Activated CD4-positive, alpha-beta memory T cell treated with anti-CD3 and anti-CD28 coated beads for 36 hours (primary cell): Measurements from ENCODE around the gene ACBD3. TPM values are rescaled to one million over a fixed set of nuclear protein-coding genes. Genes with fewer than 3 reads are reported as not detected.

Experiments
- CTCF ChIA-PET: fragments of 350-600 bp; sonication (Branson Sonifier 250); formaldehyde crosslinking; loops from one replicate; lab custom pipeline; 2021; ENCODE audit warnings: antibody characterized with exemption, inconsistent platforms; lab: Charles Lee
- POLR2A ChIA-PET: fragments of 350-600 bp; sonication (Branson Sonifier 250); formaldehyde crosslinking; loops from one replicate; lab custom pipeline; 2021; ENCODE audit warnings: antibody characterized with exemption; lab: Charles Lee
- DNase-seq: peaks from one replicate; pipeline ENCODE4 v3.0.0-alpha.2; 2020
- H3K27ac Mint-ChIP-seq: one replicate; pipeline ENCODE4 v1.8.0; 2021; ENCODE audit warnings: mixed read lengths
- H3K27me3 Mint-ChIP-seq: one replicate; pipeline ENCODE4 v1.8.0; 2021; ENCODE audit warnings: mixed read lengths
- H3K36me3 Mint-ChIP-seq: one replicate; pipeline ENCODE4 v1.8.0; 2021; ENCODE audit warnings: mixed read lengths
- H3K4me1 Mint-ChIP-seq: one replicate; pipeline ENCODE4 v1.8.0; 2021; ENCODE audit warnings: low read depth, mixed read lengths
- H3K4me3 Mint-ChIP-seq: one replicate; pipeline ENCODE4 v1.8.0; 2021; ENCODE audit warnings: mild to moderate bottlenecking, mixed read lengths
- H3K9me3 Mint-ChIP-seq: one replicate; pipeline ENCODE4 v1.8.0; 2021; ENCODE audit warnings: mixed read lengths
- intact Hi-C: fragments of 100-400 bp; cut with micrococcal nuclease; formaldehyde crosslinking; loops from one replicate; pipeline ENCODE4 v1.15.1; 2023
- total RNA-seq, 2 experiments: library from RNA; stranded (reverse); gene quantifications; one replicate each; pipeline ENCODE4 v1.2.3, GENCODE V29; 2021

ACBD3 gene
- total RNA-seq, 2 experiments from 2014 or later = 18.7 to 20.7 TPM

GRCh38 chr1:226195144-226195543 is 8.6 kb upstream of the ACBD3 start:
- no peak for DNase-seq
- ChIA-PET CTCF (interaction anchor here (0.7 to 11.5 kb wide), 2 partner anchors 69 to 138 kb away, joined by 3 to 259 read pairs; no protein-coding TSS in a partner anchor), POLR2A (no interaction called here)
- Mint-ChIP-seq H3K4me3 (no peak overlapping the region), H3K36me3 (no peaks in the 10 kb centered on the region), H3K4me1 (peaks cover 2% of the 10 kb centered on the region), H3K27ac (no peak overlapping the region), H3K27me3 (peaks cover 3% of the 10 kb centered on the region), H3K9me3 (no peaks in the 10 kb centered on the region)
- intact Hi-C loops = loop anchor here (5.0 kb wide), 1 partner anchor 233 kb away; no protein-coding TSS in a partner anchor

DNA sequence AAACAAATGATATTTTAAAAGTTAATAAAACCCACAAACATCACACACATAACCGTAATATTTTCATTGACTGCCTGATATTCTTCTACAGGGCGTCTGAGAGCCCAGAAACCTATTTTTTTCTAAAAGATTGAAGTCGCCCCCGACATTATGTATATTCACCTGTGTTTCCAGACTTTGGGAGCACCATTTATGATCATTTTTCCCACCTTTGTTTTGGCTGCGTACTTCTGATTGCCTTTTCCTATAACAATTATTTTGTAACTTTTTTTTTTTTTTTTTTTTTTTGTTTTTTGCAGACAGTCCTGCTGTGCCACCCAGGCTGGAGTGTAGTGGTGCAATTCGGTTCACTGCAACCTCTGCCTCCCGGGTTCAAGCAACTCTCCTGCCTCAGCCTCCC is 839 bp upstream of the ACBD3 start:
- POLR2A ChIA-PET = interaction anchor here (1.0 kb wide), 2 partner anchors 122 to 221 kb away, joined by 3 read pairs; partner anchors contain the start of genes LIN9 and PARP1
- intact Hi-C loops = loop anchor here (2.0 to 10.0 kb wide), 4 partner anchors 145 to 721 kb away; partner anchors contain the start of genes PARP1 and SDE2

GRCh38 chr1:226187019-226187322 is 430 bp upstream of the ACBD3 start:
- Mint-ChIP-seq H3K9me3 (no peaks in the 10 kb centered on the region), H3K36me3 (peaks cover 12% of the 10 kb centered on the region), H3K27me3 (no peaks in the 10 kb centered on the region), H3K4me3 (peak overlapping the region; percentile 90), H3K4me1 (peaks cover 29% of the 10 kb centered on the region), H3K27ac (peak overlapping the region; percentile 91)
- CTCF ChIA-PET = interaction anchor here (1.1 kb wide), 1 partner anchor 61 kb away, joined by 3 read pairs; no protein-coding TSS in a partner anchor
- POLR2A ChIA-PET = interaction anchor here (1.0 kb wide), 2 partner anchors 122 to 221 kb away, joined by 3 read pairs; partner anchors contain the start of genes LIN9 and PARP1
- intact Hi-C loops = loop anchor here (2.0 to 10.0 kb wide), 4 partner anchors 145 to 720 kb away; partner anchors contain the start of genes PARP1 and SDE2
- DNase-seq = no peak

More for the DNA sequence above, 839 bp upstream of the ACBD3 start:
- Mint-ChIP-seq H3K9me3 (no peaks in the 10 kb centered on the region), H3K4me1 (peaks cover 26% of the 10 kb centered on the region), H3K36me3 (peaks cover 9% of the 10 kb centered on the region), H3K4me3 (peak overlapping the region; percentile 90), H3K27me3 (no peaks in the 10 kb centered on the region), H3K27ac (peak overlapping the region; percentile 91)
- no peak for DNase-seq
- CTCF ChIA-PET = interaction anchor here (1.1 kb wide), 1 partner anchor 62 kb away, joined by 3 read pairs; no protein-coding TSS in a partner anchor

DNA sequence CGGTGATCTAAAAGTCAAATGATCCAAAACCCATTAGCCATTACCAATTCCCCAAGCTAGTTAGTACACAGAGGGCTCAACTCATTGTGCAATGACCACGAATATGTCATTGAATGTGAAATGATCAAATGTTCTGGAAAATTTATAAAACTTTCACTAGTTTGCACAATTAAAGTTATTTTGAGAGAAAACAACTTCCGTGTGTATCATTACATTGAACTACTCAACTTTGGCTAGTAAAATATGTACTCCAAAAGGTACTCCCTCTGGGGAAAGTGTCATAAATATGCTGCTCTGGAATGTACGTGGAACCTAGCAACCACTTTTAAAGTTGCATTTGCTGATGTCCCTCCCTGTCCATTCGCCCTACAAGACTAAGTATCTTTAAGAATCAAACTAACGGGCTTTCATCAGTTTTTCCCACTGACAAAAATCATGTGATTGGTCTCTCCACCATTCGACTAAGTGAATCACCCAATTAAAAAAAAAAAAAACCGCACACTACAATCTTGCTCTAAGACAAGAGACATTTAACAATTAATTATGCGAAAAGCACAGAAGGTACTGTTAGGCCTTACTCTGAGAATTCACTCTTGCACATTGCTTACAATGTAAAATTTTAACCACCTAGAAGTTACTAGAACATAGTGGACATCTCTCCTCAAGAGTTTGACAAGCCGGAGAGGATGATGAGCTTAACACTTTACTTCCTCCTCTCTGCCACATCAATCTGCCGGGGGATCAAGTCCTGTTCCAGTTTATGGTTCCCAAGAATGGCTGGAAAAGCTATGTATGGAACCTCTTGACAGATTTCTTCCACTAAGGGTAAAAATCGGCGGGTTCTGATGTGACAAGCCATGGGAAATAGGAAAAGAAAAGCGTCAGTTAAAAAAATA is 1.2 kb downstream of the ACBD3 start:
- peaks cover 14% of the 10 kb centered on the region for H3K36me3 Mint-ChIP-seq
- POLR2A ChIA-PET = interaction anchor here (1.3 kb wide), 1 partner anchor 123 kb away, joined by 4 read pairs; the partner anchor contains the start of gene H3-3A

GRCh38 chr1:226181996-226182714 is 4.4 kb downstream of the ACBD3 start:
- H3K4me1 Mint-ChIP-seq = peaks cover 60% of the 10 kb centered on the region
- H3K4me3 Mint-ChIP-seq = no peak overlapping the region
- ChIA-PET CTCF (interaction anchor here (0.6 to 3.1 kb wide), 3 partner anchors 14 to 57 kb away, joined by 3 to 16 read pairs (median 3); no protein-coding TSS in a partner anchor), POLR2A (no interaction called here)
- H3K27ac Mint-ChIP-seq = no peak overlapping the region
- H3K27me3 Mint-ChIP-seq = no peaks in the 10 kb centered on the region
- DNase-seq = no peak
- peaks cover 23% of the 10 kb centered on the region for H3K36me3 Mint-ChIP-seq
- no peaks in the 10 kb centered on the region for H3K9me3 Mint-ChIP-seq
- intact Hi-C loops = loop anchor here (10.0 kb wide), 1 partner anchor 223 kb away; the partner anchor contains the start of gene PARP1

More for the DNA sequence above, 1.2 kb downstream of the ACBD3 start:
- intact Hi-C loops = loop anchor here (1.0 to 10.0 kb wide), 6 partner anchors 61 to 719 kb away; partner anchors contain the start of genes PARP1 and SDE2
- H3K9me3 Mint-ChIP-seq = no peaks in the 10 kb centered on the region
- peak overlapping the region; percentile 81 for H3K27ac Mint-ChIP-seq
- H3K27me3 Mint-ChIP-seq = no peaks in the 10 kb centered on the region
- H3K4me1 Mint-ChIP-seq = peaks cover 41% of the 10 kb centered on the region
- CTCF ChIA-PET = interaction anchor here (0.6 to 2.5 kb wide), 4 partner anchors 12 to 148 kb away, joined by 3 to 19 read pairs (median 10); no protein-coding TSS in a partner anchor
- H3K4me3 Mint-ChIP-seq = peak overlapping the region; percentile 93
- DNase-seq = no peak

- peaks cover 48% of the 10 kb centered on the region for H3K4me1 Mint-ChIP-seq
- POLR2A ChIA-PET = no interaction called here
- no peaks in the 10 kb centered on the region for H3K27me3 Mint-ChIP-seq
Observed at GRCh38 chr1:226176870-226177269, 9.7 kb downstream of the ACBD3 start.

GRCh38 chr1:226172589-226172988 is 14.0 kb downstream of the ACBD3 start:
- POLR2A ChIA-PET = no interaction called here
- CTCF ChIA-PET = interaction anchor here (0.6 kb wide), 1 partner anchor 501 kb away, joined by 4 read pairs; no protein-coding TSS in a partner anchor
- peaks cover 8% of the 10 kb centered on the region for H3K36me3 Mint-ChIP-seq
- intact Hi-C loops = no loop called here
- H3K9me3 Mint-ChIP-seq = no peaks in the 10 kb centered on the region
- H3K27ac Mint-ChIP-seq = no peak overlapping the region
- H3K27me3 Mint-ChIP-seq = no peaks in the 10 kb centered on the region
- no peak overlapping the region for H3K4me3 Mint-ChIP-seq
- DNase-seq = no peak
- H3K4me1 Mint-ChIP-seq = peaks cover 32% of the 10 kb centered on the region

More at GRCh38 chr1:226176870-226177269, 9.7 kb downstream of the ACBD3 start:
- Mint-ChIP-seq H3K36me3 (peaks cover 14% of the 10 kb centered on the region), H3K27ac (no peak overlapping the region), H3K4me3 (no peak overlapping the region), H3K9me3 (no peaks in the 10 kb centered on the region)
- no peak for DNase-seq
- intact Hi-C loops = no loop called here
- CTCF ChIA-PET = interaction anchor here (0.6 to 2.5 kb wide), 4 partner anchors 21 to 449 kb away, joined by 3 to 10 read pairs (median 3); no protein-coding TSS in a partner anchor

DNA sequence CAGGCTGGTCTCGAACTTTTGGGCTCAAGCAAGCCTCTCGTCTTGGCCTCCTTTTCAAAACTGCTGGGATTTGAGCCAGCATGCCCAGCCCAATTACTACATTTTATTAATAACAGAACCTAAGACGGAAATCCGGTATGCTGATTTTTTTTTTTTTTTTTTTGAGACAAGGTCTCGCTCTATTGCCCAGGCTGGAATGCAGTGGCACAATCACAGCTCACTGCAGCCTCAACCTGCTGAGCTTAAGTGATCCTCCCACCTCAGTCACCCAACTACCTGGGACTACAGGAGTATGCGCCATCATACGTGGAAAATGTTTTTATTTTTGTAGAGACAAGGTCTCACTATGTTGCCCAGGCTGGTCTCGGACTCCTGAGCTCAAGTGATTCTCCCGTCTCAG is 20.2 kb downstream of the ACBD3 start:
- CTCF ChIA-PET = interaction anchor here (1.9 to 3.5 kb wide), 2 partner anchors 31 to 41 kb away, joined by 5 to 13 read pairs; no protein-coding TSS in a partner anchor
- peaks cover 10% of the 10 kb centered on the region for H3K4me1 Mint-ChIP-seq
- intact Hi-C loops = no loop called here
- H3K36me3 Mint-ChIP-seq = peaks cover 21% of the 10 kb centered on the region
- POLR2A ChIA-PET = interaction anchor here (0.8 kb wide), 1 partner anchor 14 kb away, joined by 3 read pairs; no protein-coding TSS in a partner anchor
- H3K27ac Mint-ChIP-seq = no peak overlapping the region
- H3K27me3 Mint-ChIP-seq = no peaks in the 10 kb centered on the region
- H3K9me3 Mint-ChIP-seq = no peaks in the 10 kb centered on the region
- no peak overlapping the region for H3K4me3 Mint-ChIP-seq
- no peak for DNase-seq

DNA sequence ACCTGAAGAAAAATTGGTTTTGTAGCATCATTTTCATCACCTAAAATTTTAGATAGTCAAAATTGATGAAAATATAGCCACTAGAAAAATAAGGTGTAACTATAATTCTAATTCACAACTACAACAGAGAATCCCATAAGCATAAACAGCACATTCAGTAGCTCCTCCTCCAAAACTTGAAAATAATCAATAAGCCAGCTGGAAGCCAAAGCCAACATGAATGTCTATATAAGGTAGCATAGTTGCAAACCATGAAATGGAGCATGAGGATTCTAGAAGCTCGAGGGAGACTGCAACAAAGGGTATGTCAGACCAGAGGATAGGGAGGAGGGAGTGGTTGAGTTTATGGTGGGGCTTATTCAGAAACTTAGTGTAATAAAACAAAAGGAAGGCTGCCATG is 22.4 kb downstream of the ACBD3 start:
- Mint-ChIP-seq H3K9me3 (no peaks in the 10 kb centered on the region), H3K27ac (no peak overlapping the region), H3K4me1 (peaks cover 6% of the 10 kb centered on the region), H3K27me3 (no peaks in the 10 kb centered on the region), H3K4me3 (no peak overlapping the region), H3K36me3 (peaks cover 30% of the 10 kb centered on the region)
- no peak for DNase-seq
- intact Hi-C loops = no loop called here
- ChIA-PET POLR2A (no interaction called here), CTCF (interaction anchor here (1.8 kb wide), 1 partner anchor 39 kb away, joined by 11 read pairs; no protein-coding TSS in a partner anchor)

- H3K4me1 Mint-ChIP-seq = peaks cover 7% of the 10 kb centered on the region
- no peaks in the 10 kb centered on the region for H3K27me3 Mint-ChIP-seq
- H3K27ac Mint-ChIP-seq = no peak overlapping the region
- H3K36me3 Mint-ChIP-seq = peaks cover 37% of the 10 kb centered on the region
- ChIA-PET CTCF (interaction anchor here (1.1 to 1.8 kb wide), 2 partner anchors 37 to 170 kb away, joined by 3 to 11 read pairs; no protein-coding TSS in a partner anchor), POLR2A (interaction anchor here (0.5 kb wide), 1 partner anchor 43 kb away, joined by 4 read pairs; no protein-coding TSS in a partner anchor)
- no peak for DNase-seq
- intact Hi-C loops = no loop called here
- no peaks in the 10 kb centered on the region for H3K9me3 Mint-ChIP-seq
- no peak overlapping the region for H3K4me3 Mint-ChIP-seq
Observed at GRCh38 chr1:226162898-226163297, 23.6 kb downstream of the ACBD3 start.

DNA sequence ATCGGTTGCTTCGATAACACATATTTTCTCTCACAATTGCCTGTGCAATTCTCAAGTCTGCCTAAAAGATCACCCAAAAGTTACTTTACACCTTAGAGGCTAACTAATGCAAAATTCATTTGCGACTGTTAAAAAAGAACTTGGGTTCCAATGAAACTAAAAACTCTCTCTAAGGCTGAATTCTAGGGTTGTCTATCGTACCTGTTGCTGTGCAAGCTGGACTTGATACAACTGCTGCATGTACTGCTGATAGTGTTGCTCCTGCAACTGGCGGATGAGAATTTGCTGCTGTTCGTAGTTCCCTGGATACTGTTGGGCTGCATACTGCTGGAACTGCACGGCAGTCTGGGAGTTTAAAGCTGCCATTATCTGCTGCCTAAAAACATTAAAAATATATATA is 27.6 kb downstream of the ACBD3 start:
- no peak for DNase-seq
- no peaks in the 10 kb centered on the region for H3K9me3 Mint-ChIP-seq
- ChIA-PET CTCF (interaction anchor here (1.2 kb wide), 1 partner anchor 33 kb away, joined by 4 read pairs; no protein-coding TSS in a partner anchor), POLR2A (no interaction called here)
- peaks cover 36% of the 10 kb centered on the region for H3K36me3 Mint-ChIP-seq
- H3K27me3 Mint-ChIP-seq = no peaks in the 10 kb centered on the region
- intact Hi-C loops = no loop called here
- H3K4me3 Mint-ChIP-seq = no peak overlapping the region
- peaks cover 9% of the 10 kb centered on the region for H3K4me1 Mint-ChIP-seq
- H3K27ac Mint-ChIP-seq = no peak overlapping the region
